RWPE1 (cell line): ENCODE measurements around the gene BZW1.
"Not testable (repeated sequence)": the region's sequence is repeated elsewhere in the genome, so short reads cannot be mapped to it uniquely, and the experiment has no call there.

ENCODE experiments used
- CTCF ChIA-PET: fragments of 350-600 bp; sonication (Branson Sonifier 250); formaldehyde crosslinking; extraction: SDS; loops from one replicate; lab custom pipeline; 2021; lab: Yijun Ruan, JAX
- POLR2A ChIA-PET: fragments of 400-600 bp; formaldehyde crosslinking; extraction: SDS; loops from one replicate; lab custom pipeline; 2020; ENCODE audit warnings: antibody characterized with exemption; ENCODE audit not compliant: low non-redundant PET; lab: Yijun Ruan, JAX
- DNase-seq: peaks from one replicate; pipeline ENCODE4 v3.0.0; 2012; ENCODE audit warnings: low spot score
- H3K27ac ChIP-seq: fragments of 450-650 bp; 2 replicates; pipeline ENCODE4 v1.5.1; 2017
- TF ChIP-seq, protein P1 (sequence below): fragments of 450-650 bp; conservative IDR thresholded peaks from 2 replicates; pipeline ENCODE4 v1.5.1; 2017; ENCODE audit warnings: low read depth, mild to moderate bottlenecking

Gene BZW1

DNA sequence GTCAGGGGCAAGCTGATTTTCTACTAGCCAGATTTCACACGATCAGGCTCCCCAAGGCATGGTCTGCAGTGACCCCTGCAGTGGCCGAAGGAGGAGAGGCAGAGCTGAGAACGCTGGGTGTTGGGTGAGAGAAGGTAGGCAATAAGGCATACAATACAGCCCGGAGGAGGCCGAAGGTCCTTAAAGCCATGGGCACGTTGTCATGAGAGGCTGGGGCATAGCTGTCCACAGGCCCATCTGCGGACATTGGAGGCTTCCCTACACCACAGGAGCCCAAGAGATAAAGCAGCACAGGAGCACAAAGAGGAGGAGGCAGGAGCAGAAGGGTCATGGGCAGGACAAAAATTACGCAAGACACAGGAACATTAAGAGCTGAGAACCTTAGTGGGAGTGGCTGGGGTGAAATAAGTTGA is 16.7 kb upstream of the BZW1 start:
- DNase-seq = peak; percentile 28
- H3K27ac ChIP-seq = peak overlapping the region; percentile 53
- ChIA-PET POLR2A (interaction anchor here (1.0 kb wide), 1 partner anchor 16 kb away, joined by 4 read pairs; no protein-coding TSS in a partner anchor), CTCF (no interaction called here)
- TF ChIP-seq, protein P1, sequence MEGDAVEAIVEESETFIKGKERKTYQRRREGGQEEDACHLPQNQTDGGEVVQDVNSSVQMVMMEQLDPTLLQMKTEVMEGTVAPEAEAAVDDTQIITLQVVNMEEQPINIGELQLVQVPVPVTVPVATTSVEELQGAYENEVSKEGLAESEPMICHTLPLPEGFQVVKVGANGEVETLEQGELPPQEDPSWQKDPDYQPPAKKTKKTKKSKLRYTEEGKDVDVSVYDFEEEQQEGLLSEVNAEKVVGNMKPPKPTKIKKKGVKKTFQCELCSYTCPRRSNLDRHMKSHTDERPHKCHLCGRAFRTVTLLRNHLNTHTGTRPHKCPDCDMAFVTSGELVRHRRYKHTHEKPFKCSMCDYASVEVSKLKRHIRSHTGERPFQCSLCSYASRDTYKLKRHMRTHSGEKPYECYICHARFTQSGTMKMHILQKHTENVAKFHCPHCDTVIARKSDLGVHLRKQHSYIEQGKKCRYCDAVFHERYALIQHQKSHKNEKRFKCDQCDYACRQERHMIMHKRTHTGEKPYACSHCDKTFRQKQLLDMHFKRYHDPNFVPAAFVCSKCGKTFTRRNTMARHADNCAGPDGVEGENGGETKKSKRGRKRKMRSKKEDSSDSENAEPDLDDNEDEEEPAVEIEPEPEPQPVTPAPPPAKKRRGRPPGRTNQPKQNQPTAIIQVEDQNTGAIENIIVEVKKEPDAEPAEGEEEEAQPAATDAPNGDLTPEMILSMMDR = no peak

- POLR2A ChIA-PET = no interaction called here
- H3K27ac ChIP-seq = no peak overlapping the region
Observed at GRCh38 chr2:200796561-200796960, 15.1 kb upstream of the BZW1 start.

GRCh38 chr2:200797242-200797770 is 14.4 kb upstream of the BZW1 start:
- POLR2A ChIA-PET = no interaction called here
- peak overlapping the region; percentile 43; the same call in 1 of the 2 replicates for H3K27ac ChIP-seq
- CTCF ChIA-PET = no interaction called here

More at GRCh38 chr2:200796561-200796960, 15.1 kb upstream of the BZW1 start:
- TF ChIP-seq, protein P1 = no peak
- DNase-seq = no peak
- CTCF ChIA-PET = interaction anchor here (0.6 kb wide), 1 partner anchor 47 kb away, joined by 3 read pairs; no protein-coding TSS in a partner anchor

GRCh38 chr2:200798514-200798913 is 13.2 kb upstream of the BZW1 start:
- ChIA-PET POLR2A (no interaction called here), CTCF (no interaction called here)
- no peak for DNase-seq
- TF ChIP-seq, protein P1 = no peak
- H3K27ac ChIP-seq = no peak overlapping the region

More at GRCh38 chr2:200797242-200797770, 14.4 kb upstream of the BZW1 start:
- DNase-seq = no peak
- TF ChIP-seq, protein P1 = no peak

GRCh38 chr2:200800458-200800857 is 11.3 kb upstream of the BZW1 start:
- no peak overlapping the region for H3K27ac ChIP-seq
- ChIA-PET POLR2A (no interaction called here), CTCF (no interaction called here)
- TF ChIP-seq, protein P1 = no peak
- no peak for DNase-seq

DNA sequence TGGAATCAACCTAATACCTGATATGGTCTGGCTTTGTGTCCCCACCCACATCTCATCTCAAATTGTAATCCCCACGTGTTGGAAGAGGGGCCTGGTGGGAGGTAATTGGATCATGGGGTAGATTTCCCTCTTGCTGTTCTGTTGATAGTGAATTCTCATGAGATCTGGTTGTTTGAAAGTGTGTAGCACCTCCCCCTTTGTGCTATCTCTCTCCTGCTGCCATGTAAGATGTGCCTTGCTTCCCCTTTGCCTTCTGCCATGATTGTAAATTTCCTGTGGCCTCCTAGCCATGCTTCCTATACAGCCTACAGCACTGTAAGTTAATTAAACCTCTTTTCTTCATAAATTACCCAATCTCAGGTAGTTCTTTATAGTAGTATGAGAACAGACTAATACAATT is 10.3 kb upstream of the BZW1 start:
- POLR2A ChIA-PET, DNase-seq, CTCF ChIA-PET, H3K27ac ChIP-seq: not testable (repeated sequence)

DNA sequence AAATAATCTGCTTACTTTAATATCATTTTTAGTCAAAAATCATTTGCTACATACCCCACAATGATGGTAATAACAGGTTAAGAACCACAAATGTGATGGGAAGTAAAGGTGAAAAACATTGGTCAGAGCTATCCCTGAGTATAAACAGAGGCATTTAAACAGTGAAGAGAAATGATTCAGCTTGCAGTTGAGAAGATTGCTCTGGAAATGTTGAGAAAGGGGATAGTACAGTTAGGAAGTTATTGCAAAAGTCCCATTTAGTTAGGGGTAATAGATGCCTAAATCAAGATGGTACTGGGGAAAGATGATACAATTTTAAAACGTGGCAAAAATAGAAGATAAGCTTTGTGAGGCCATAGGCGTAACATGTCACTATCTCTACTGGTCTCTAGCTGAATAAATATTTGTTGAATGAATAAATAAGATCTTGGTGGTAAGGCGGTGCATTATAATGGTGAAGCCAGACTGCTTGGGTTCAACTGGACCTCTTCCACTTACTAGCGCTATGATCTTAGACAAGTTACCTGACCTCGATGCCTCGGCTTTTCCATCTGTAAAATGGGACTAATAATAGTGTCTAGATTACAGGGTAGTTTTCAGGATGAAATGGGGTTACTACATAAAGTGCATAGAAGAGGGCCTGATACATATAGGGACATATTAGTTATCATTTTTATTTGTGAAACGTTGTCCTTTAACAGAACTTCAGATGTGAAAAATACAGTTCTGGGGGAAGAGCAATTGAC is 2.0 kb upstream of the BZW1 start:
- peak overlapping the region; percentile 95 for H3K27ac ChIP-seq
- DNase-seq = no peak
- ChIA-PET POLR2A (interaction anchor here (0.6 kb wide), 1 partner anchor 23 kb away, joined by 7 read pairs; no protein-coding TSS in a partner anchor), CTCF (interaction anchor here (0.6 kb wide), 1 partner anchor 96 kb away, joined by 3 read pairs; no protein-coding TSS in a partner anchor)
- TF ChIP-seq, protein P1 = no peak
